SK-N-SH (cell line): ENCODE measurements around the gene DCLK3. TPM values are rescaled to one million over a fixed set of nuclear protein-coding genes. Genes with fewer than 3 reads are reported as not detected.

Source experiments
- CTCF ChIA-PET: fragments of 300-600, 350-600 bp; formaldehyde crosslinking; extraction: SDS; loops from one replicate; lab custom pipeline; 2021; lab: Yijun Ruan, JAX
- POLR2A ChIA-PET: fragments of 350-600 bp; sonication (Branson Sonifier 250); formaldehyde crosslinking; extraction: SDS; loops from one replicate; lab custom pipeline; 2020; ENCODE audit warnings: antibody characterized with exemption, inconsistent platforms; lab: Yijun Ruan, JAX
- DNase-seq: peaks from one replicate; pipeline ENCODE4 v3.0.0; 2012
- H2AFZ ChIP-seq: fragments of 200-600 bp; sonication (generic); 2 replicates; pipeline ENCODE4 v1.8.1; 2016; ENCODE audit warnings: antibody characterized with exemption, mild to moderate bottlenecking, low read depth
- H3F3A ChIP-seq: fragments of 200-600 bp; sonication (generic); replicated peaks from 2 replicates; pipeline ENCODE3; 2016; ENCODE audit warnings: antibody characterized with exemption, mild to moderate bottlenecking; ENCODE audit not compliant: insufficient read depth
- H3K27ac ChIP-seq, 2 experiments: fragments of 200-500 bp in 1 of 2; fragments of 200-600 bp in 1 of 2; sonication (Bioruptor generic) in 1 of 2; sonication (generic), shearing (Covaris generic) in 1 of 2; 2 replicates each; pipeline versions ENCODE4 v1.5.1 to v1.6.1; 2014 to 2016; ENCODE audit warnings: low read depth in 2 of 2, inconsistent platforms in 1 of 2, low read length in 1 of 2, mild to moderate bottlenecking in 1 of 2, mixed read lengths in 1 of 2
- H3K27me3 ChIP-seq: fragments of 200-600 bp; sonication (generic), shearing (Covaris generic); 2 replicates; pipeline ENCODE4 v1.6.1; 2016; ENCODE audit warnings: mixed run types; ENCODE audit not compliant: insufficient read depth
- H3K36me3 ChIP-seq, 2 experiments: fragments of 200-500 bp in 1 of 2; fragments of 200-600 bp in 1 of 2; sonication (Bioruptor generic) in 1 of 2; sonication (generic) in 1 of 2; replicated peaks in 1 of 2; 2 replicates each; pipeline versions ENCODE3 to v1.5.1; 2014 to 2016; ENCODE audit warnings: low read length in 1 of 2, mild to moderate bottlenecking in 1 of 2; ENCODE audit not compliant: insufficient read depth in 2 of 2, control insufficient read depth in 1 of 2
- H3K4me1 ChIP-seq, 2 experiments: fragments of 200-500 bp in 1 of 2; fragments of 200-600 bp in 1 of 2; sonication (Bioruptor generic) in 1 of 2; sonication (generic), shearing (Covaris generic) in 1 of 2; 2 replicates each; pipeline versions ENCODE4 v1.5.1 to v1.6.1; 2014 to 2016; ENCODE audit warnings: low read depth in 1 of 2, low read length in 1 of 2, mixed run types in 1 of 2; ENCODE audit not compliant: insufficient read depth in 2 of 2, control insufficient read depth in 1 of 2
- H3K4me2 ChIP-seq: fragments of 200-600 bp; sonication (generic), shearing (Covaris generic); 2 replicates; pipeline ENCODE4 v1.6.1; 2017; ENCODE audit warnings: mixed run types
- H3K4me3 ChIP-seq, 2 experiments: fragments of 200-500 bp in 1 of 2; fragments of 200-600 bp in 1 of 2; sonication (Bioruptor generic) in 1 of 2; sonication (generic), shearing (Covaris generic) in 1 of 2; 2 replicates each; pipeline versions ENCODE4 v1.5.1 to v1.8.1; 2014 to 2016; ENCODE audit warnings: low read depth in 2 of 2, inconsistent platforms in 1 of 2, low read length in 1 of 2, mild to moderate bottlenecking in 1 of 2, mixed read lengths in 1 of 2, moderate library complexity in 1 of 2
- H3K79me2 ChIP-seq: fragments of 200-600 bp; sonication (generic); 2 replicates; pipeline ENCODE4 v1.8.1; 2017; ENCODE audit warnings: mild to moderate bottlenecking; ENCODE audit not compliant: insufficient read depth
- H3K9ac ChIP-seq: fragments of 200-600 bp; sonication (generic); 2 replicates; pipeline ENCODE4 v1.6.1; 2017; ENCODE audit warnings: mixed run types
- H3K9me2 ChIP-seq: fragments of 200-600 bp; sonication (generic); 2 replicates; pipeline ENCODE4 v1.6.1; 2017; ENCODE audit warnings: mixed run types
- H3K9me3 ChIP-seq: fragments of 200-600 bp; sonication (generic); 2 replicates; pipeline ENCODE4 v1.6.1; 2017; ENCODE audit warnings: mixed run types, mild to moderate bottlenecking, moderate library complexity
- H4K20me1 ChIP-seq: fragments of 200-600 bp; sonication (generic); 2 replicates; pipeline ENCODE4 v1.6.1; 2017; ENCODE audit warnings: mild to moderate bottlenecking, mixed run types; ENCODE audit not compliant: insufficient read depth
- CHD2 ChIP-seq: fragments of 150-350 bp; IDR thresholded peaks from 2 replicates; pipeline ENCODE4 v1.6.1; 2018; ENCODE audit warnings: low read length; ENCODE audit not compliant: partially characterized antibody
- EZH2phosphoT487 ChIP-seq: fragments of 200-600 bp; sonication (generic); IDR thresholded peaks from 2 replicates; pipeline ENCODE4 v1.6.1; 2017; ENCODE audit warnings: low read depth, mixed run types, mild to moderate bottlenecking, antibody characterized with exemption, moderate library complexity, borderline replicate concordance
- FOSL2 ChIP-seq: IDR thresholded peaks from 2 replicates; pipeline ENCODE4 v1.4.0; 2012; ENCODE audit warnings: low read depth, mild to moderate bottlenecking, moderate library complexity, borderline replicate concordance
- FOXJ3 ChIP-seq: sonication (generic); formaldehyde crosslinking; IDR thresholded peaks from 2 replicates; pipeline ENCODE4 v1.5.1; 2020; ENCODE audit warnings: mild to moderate bottlenecking, missing genetic modification reagents
- GABPA ChIP-seq: IDR thresholded peaks from 2 replicates; pipeline ENCODE4 v1.4.0; 2012; ENCODE audit warnings: low read depth, mild to moderate bottlenecking
- GATA2 ChIP-seq: sonication (generic); formaldehyde crosslinking; IDR thresholded peaks from 2 replicates; pipeline ENCODE4 v1.5.0; 2020; ENCODE audit warnings: mild to moderate bottlenecking, missing genetic modification reagents
- MEF2A ChIP-seq: IDR thresholded peaks from 2 replicates; pipeline ENCODE4 v1.4.0; 2012; ENCODE audit warnings: low read depth, borderline replicate concordance
- NRF1 ChIP-seq: IDR thresholded peaks from 2 replicates; pipeline ENCODE4 v1.6.1; 2012; ENCODE audit warnings: low read depth, mild to moderate bottlenecking, low read length
- RAD21 ChIP-seq: IDR thresholded peaks from 2 replicates; pipeline ENCODE4 v1.6.1; 2012; ENCODE audit warnings: mild to moderate bottlenecking, low read length
- RFX5 ChIP-seq: IDR thresholded peaks from 2 replicates; pipeline ENCODE4 v1.6.1; 2012; ENCODE audit warnings: mild to moderate bottlenecking, improper control_type of control experiment, low read length
- SIN3A ChIP-seq: IDR thresholded peaks from 2 replicates; pipeline ENCODE4 v1.6.1; 2012; ENCODE audit warnings: low read depth, mild to moderate bottlenecking, low read length, moderate library complexity, borderline replicate concordance
- TEAD4 ChIP-seq: IDR thresholded peaks from 2 replicates; pipeline ENCODE4 v1.4.0; 2012; ENCODE audit warnings: mild to moderate bottlenecking, borderline replicate concordance; ENCODE audit not compliant: insufficient read depth
- WGBS: methylation state at CpG from one replicate; pipeline ENCODE4 v1.1.6; 2017; ENCODE audit warnings: low lambda C conversion rate; 5-methylcytosine and 5-hydroxymethylcytosine counted together
- polyA plus RNA-seq, 3 experiments: library from polyadenylated mRNA; depleted of rRNA; stranded (reverse); fragments of >200 nt; gene quantifications; 2 replicates each; pipeline ENCODE4 v1.2.3, GENCODE V29; 2012
- TF ChIP-seq, protein P1 (sequence below): IDR thresholded peaks from 2 replicates; pipeline ENCODE4; 2012
- TF ChIP-seq, protein P2 (sequence below): fragments of 150-350 bp; IDR thresholded peaks from 2 replicates; pipeline ENCODE4 v1.6.1; 2017; ENCODE audit warnings: antibody characterized with exemption, low read length, low read depth, borderline replicate concordance
- TF ChIP-seq, protein P3 (sequence below): IDR thresholded peaks from 2 replicates; pipeline ENCODE4 v1.4.0; 2012; ENCODE audit warnings: low read depth, borderline replicate concordance

The DCLK3 gene
- polyA plus RNA-seq, 1 of the 3 experiments (the other 2 are of a cell fraction) = not detected

DNA sequence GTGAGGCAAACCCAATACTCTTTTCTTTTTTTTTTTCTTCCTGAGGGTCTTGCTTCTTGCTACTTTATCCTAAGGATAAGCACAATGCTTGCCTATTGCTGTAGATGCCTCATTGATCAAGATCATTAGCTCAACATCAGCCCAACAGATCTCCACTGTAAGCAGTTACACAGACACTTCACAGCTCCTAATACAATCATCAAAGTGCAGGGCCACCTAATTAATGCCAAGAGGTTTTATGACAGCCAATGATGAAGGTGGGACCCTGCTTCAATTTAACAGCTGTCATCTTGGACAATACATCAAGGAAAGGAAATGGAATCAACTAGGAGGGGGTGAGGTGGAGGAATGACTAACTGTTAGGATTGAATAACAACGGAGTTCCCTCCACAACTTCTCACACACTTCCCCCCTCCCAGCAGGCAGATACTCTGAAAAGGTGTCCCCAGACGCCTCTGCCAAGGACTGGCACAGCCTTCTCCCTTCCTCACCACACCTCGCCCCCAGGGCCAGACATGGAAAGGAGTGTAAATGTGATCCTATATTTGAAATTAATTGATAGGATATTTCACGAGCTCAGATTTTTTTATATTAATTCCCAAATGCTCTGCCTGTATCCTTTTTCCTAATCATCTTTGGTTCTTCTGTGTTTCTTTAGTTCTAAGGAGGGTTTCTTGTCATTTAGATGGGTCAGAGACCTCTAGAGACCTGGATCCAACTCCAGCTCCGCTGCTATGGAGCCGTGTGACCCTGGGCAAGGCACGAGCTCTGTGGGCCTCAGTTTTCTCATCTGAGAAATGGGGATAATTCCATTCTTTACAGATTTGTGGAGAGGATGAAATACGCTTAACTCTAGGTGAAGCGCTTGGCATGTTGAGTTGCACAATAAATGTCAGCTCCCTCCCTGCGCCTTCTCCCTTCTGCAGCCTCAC is 1.2 kb downstream of the DCLK3 start:
- Histone ChIP-seq H3K4me3 (peak overlapping the region in 1 of 2 experiments; percentile 45; a peak in 1 of 4 replicates), H3K27ac (no peak overlapping the region), H3K27me3 (peaks cover 34% of the 10 kb centered on the region; the same call in 1 of the 2 replicates), H3K79me2 (no peaks in the 10 kb centered on the region), H3K4me2 (no peak overlapping the region), H3K9me2 (no peaks in the 10 kb centered on the region), H3K9ac (no peak overlapping the region), H3K4me1 (peaks cover 0 to 3% of the 10 kb centered on the region in 2 experiments; a peak in 1 of 4 replicates), H2AFZ (no peak overlapping the region), H3K9me3 (no peaks in the 10 kb centered on the region), H3F3A (no peaks in the 10 kb centered on the region), H4K20me1 (no peaks in the 10 kb centered on the region), H3K36me3 (no peaks in the 10 kb centered on the region)
- no peak for TF ChIP-seq NRF1
- no peak for TF ChIP-seq FOXJ3 (CRISPR knock-in tag)
- no peak for TF ChIP-seq MEF2A
- TF ChIP-seq, protein P1, sequence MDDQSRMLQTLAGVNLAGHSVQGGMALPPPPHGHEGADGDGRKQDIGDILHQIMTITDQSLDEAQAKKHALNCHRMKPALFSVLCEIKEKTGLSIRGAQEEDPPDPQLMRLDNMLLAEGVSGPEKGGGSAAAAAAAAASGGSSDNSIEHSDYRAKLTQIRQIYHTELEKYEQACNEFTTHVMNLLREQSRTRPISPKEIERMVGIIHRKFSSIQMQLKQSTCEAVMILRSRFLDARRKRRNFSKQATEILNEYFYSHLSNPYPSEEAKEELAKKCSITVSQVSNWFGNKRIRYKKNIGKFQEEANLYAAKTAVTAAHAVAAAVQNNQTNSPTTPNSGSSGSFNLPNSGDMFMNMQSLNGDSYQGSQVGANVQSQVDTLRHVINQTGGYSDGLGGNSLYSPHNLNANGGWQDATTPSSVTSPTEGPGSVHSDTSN = no peak
- no peak for TF ChIP-seq FOSL2
- TF ChIP-seq EZH2phosphoT487 = no peak
- TF ChIP-seq RFX5 = no peak
- TF ChIP-seq, protein P2, sequence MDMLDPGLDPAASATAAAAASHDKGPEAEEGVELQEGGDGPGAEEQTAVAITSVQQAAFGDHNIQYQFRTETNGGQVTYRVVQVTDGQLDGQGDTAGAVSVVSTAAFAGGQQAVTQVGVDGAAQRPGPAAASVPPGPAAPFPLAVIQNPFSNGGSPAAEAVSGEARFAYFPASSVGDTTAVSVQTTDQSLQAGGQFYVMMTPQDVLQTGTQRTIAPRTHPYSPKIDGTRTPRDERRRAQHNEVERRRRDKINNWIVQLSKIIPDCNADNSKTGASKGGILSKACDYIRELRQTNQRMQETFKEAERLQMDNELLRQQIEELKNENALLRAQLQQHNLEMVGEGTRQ = no peak
- no peak for TF ChIP-seq GABPA
- no peak for TF ChIP-seq CHD2
- TF ChIP-seq, protein P3, sequence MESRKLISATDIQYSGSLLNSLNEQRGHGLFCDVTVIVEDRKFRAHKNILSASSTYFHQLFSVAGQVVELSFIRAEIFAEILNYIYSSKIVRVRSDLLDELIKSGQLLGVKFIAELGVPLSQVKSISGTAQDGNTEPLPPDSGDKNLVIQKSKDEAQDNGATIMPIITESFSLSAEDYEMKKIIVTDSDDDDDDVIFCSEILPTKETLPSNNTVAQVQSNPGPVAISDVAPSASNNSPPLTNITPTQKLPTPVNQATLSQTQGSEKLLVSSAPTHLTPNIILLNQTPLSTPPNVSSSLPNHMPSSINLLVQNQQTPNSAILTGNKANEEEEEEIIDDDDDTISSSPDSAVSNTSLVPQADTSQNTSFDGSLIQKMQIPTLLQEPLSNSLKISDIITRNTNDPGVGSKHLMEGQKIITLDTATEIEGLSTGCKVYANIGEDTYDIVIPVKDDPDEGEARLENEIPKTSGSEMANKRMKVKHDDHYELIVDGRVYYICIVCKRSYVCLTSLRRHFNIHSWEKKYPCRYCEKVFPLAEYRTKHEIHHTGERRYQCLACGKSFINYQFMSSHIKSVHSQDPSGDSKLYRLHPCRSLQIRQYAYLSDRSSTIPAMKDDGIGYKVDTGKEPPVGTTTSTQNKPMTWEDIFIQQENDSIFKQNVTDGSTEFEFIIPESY = no peak
- TF ChIP-seq SIN3A = no peak
- no peak for TF ChIP-seq GATA2 (CRISPR knock-in tag)
- TF ChIP-seq TEAD4 = no peak
- TF ChIP-seq RAD21 = no peak
- 55% methylated on average over 10 of the region's 10 CpGs for WGBS
- ChIA-PET CTCF (interaction anchor here (1.0 to 2.7 kb wide), 10 partner anchors 8 to 105 kb away, joined by 3 to 10 read pairs (median 4); no protein-coding TSS in a partner anchor), POLR2A (no interaction called here)
- no peak for DNase-seq
